GM19099 (cell line): ENCODE results near the gene OTUD4.

Experiments used
- POLR2A ChIP-seq: IDR thresholded peaks from 3 replicates; pipeline ENCODE4 v1.6.1; 2011; ENCODE audit warnings: low read depth; ENCODE audit not compliant: insufficient read length; ENCODE audit errors: extremely low read depth

OTUD4 gene

DNA sequence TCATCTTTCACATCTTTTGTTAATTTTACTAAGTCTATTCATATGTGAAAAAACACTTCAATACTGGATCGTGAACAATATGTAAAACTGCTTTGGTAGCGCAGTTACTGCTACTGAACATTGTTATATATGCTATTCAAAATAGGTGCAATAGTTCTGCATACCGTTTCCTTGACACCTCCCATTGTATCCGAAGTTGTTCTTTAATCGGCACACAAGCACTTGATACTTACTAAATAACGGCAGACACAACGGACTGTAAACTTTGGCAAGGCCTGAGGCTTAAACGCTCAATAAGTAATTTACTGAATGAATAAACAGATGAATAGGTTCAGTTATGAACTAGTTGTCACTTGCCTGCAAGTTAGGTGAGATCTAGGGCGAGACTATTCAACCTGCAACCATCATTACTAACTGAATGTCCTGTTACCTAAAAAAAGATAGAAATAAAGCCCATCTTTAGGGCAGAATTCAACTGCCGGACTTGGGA is 83.0 kb downstream of the OTUD4 start:
- TF ChIP-seq POLR2A = no peak

- TF ChIP-seq POLR2A = no peak
Observed at GRCh38 chr4:145093638-145094037, 86.8 kb downstream of the OTUD4 start.

DNA sequence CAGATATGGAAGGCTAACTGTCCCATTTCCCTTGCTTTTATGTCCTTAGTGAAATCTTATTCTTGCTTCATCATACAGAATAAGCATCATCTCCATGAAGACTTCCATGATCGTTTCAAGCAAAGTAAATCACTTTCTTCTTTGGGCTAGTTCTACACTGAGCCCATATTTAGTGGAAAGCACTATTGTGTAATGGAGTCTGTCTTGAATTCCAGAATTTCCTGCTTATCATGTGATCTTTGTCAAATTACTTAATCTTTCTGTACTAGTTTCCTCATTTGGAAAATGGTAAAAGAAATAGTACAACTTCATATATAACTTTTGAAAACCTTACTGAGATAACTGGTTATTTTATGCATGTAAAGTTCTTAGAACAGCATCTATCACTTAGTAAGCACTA is 90.0 kb downstream of the OTUD4 start:
- TF ChIP-seq POLR2A = no peak

- TF ChIP-seq POLR2A = no peak
Observed at GRCh38 chr4:145083891-145084605, 96.3 kb downstream of the OTUD4 start.
